KMS-11 (cell line): ENCODE measurements around the gene PKD1L1.

ENCODE experiments used
- H2AFZ ChIP-seq: fragments of 200-600 bp; sonication (generic); 2 replicates; pipeline ENCODE4 v1.6.1; 2016; ENCODE audit warnings: antibody characterized with exemption, mixed run types, low read depth
- H3K27ac ChIP-seq: fragments of 200-600 bp; sonication (generic); 2 replicates; pipeline ENCODE4 v1.6.1; 2016; ENCODE audit warnings: mild to moderate bottlenecking, mixed run types
- H3K27me3 ChIP-seq: fragments of 200-600 bp; sonication (generic); 2 replicates; pipeline ENCODE4 v1.6.1; 2017; ENCODE audit warnings: mild to moderate bottlenecking, low read depth, mixed run types, moderate library complexity; ENCODE audit not compliant: insufficient read depth
- H3K36me3 ChIP-seq: fragments of 200-600 bp; sonication (generic); 2 replicates; pipeline ENCODE4 v1.6.1; 2017; ENCODE audit warnings: mild to moderate bottlenecking, mixed run types; ENCODE audit not compliant: insufficient read depth
- H3K4me1 ChIP-seq: fragments of 200-600 bp; sonication (generic); 2 replicates; pipeline ENCODE4 v1.6.1; 2016; ENCODE audit warnings: mild to moderate bottlenecking, low read depth, mixed run types; ENCODE audit not compliant: poor library complexity, severe bottlenecking
- H3K4me2 ChIP-seq: fragments of 200-600 bp; sonication (generic); 2 replicates; pipeline ENCODE4 v1.7.0; 2016; ENCODE audit warnings: mild to moderate bottlenecking, mixed run types
- H3K4me3 ChIP-seq: fragments of 200-600 bp; sonication (generic); IDR thresholded peaks from 2 replicates; pipeline ENCODE4 v1.6.1; 2017; ENCODE audit warnings: low read depth, low read length, mixed read lengths; ENCODE audit not compliant: insufficient read depth
- H3K79me2 ChIP-seq: fragments of 200-600 bp; sonication (generic); 2 replicates; pipeline ENCODE4 v1.6.1; 2016; ENCODE audit warnings: low read depth, mixed run types; ENCODE audit not compliant: insufficient read depth
- H3K9ac ChIP-seq: fragments of 200-600 bp; sonication (generic); 2 replicates; pipeline ENCODE4 v1.6.1; 2016; ENCODE audit warnings: mild to moderate bottlenecking, mixed run types
- H4K20me1 ChIP-seq: fragments of 200-600 bp; sonication (generic); 2 replicates; pipeline ENCODE4 v1.6.1; 2016; ENCODE audit warnings: mild to moderate bottlenecking, mixed run types; ENCODE audit not compliant: insufficient read depth
- CTCF ChIP-seq: fragments of 200-600 bp; sonication (generic); conservative IDR thresholded peaks from 2 replicates; pipeline ENCODE4 v1.6.1; 2017; ENCODE audit warnings: low read depth, mild to moderate bottlenecking, antibody characterized with exemption, low read length, moderate library complexity, mixed read lengths

PKD1L1 gene

DNA sequence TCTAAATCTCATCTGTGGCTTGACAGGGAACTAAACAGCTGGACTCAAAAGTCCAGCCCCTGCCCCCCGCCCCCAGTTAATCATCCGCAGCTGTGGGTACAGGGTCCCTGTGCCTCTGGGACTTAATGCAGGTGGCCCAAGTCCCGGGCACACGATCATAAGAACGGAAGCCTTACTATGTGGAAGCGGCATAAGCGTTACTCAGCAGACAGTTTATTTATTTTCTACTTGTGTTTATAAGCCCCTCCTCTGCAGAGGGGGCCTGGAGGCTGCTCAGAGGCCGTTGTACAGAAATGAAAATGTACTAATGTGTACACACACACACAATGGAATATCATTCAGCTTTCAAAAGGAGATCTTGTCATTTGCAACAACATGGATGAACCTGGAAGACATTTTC lies 208.4 kb downstream of the PKD1L1 start:
- Histone ChIP-seq H3K36me3 (no peaks in the 10 kb centered on the region), H3K79me2 (no peaks in the 10 kb centered on the region), H3K4me2 (no peak overlapping the region), H2AFZ (no peak overlapping the region), H4K20me1 (no peaks in the 10 kb centered on the region), H3K27me3 (no peaks in the 10 kb centered on the region), H3K27ac (no peak overlapping the region), H3K4me1 (no peaks in the 10 kb centered on the region), H3K9ac (no peak overlapping the region), H3K4me3 (no peak overlapping the region)
- no peak for TF ChIP-seq CTCF

DNA sequence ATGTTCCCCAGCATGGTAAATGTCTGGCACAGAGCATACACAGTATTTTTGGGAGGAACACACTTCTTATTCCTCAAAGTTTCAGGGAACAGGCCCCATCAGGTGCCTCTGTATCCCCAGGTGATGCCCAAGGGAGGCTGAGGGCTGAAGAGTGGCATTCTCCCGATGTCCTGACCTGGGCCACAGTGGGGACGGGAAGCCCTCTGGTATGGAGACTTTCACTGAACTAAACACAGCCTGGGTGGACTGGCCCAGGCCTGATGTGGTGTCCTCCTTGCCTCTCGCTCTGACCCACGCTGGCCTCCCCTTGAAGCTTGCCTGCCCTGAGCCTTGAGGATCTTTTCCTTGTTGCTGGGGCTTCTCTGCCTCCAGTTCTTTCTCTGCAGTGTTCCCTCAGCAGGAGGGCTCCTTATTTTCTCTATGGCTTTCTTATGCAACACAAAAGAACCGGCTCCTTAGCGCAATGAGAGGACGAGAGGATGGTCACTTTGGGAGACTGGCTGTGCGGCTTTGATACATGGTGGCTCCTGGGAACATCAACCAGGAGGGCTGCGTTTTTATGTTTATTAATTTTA lies 208.9 kb downstream of the PKD1L1 start:
- Histone ChIP-seq H2AFZ (no peak overlapping the region), H3K4me3 (no peak overlapping the region), H3K27ac (no peak overlapping the region), H4K20me1 (no peaks in the 10 kb centered on the region), H3K36me3 (no peaks in the 10 kb centered on the region), H3K4me2 (no peak overlapping the region), H3K79me2 (no peaks in the 10 kb centered on the region), H3K9ac (no peak overlapping the region), H3K4me1 (no peaks in the 10 kb centered on the region), H3K27me3 (no peaks in the 10 kb centered on the region)
- TF ChIP-seq CTCF = no peak

DNA sequence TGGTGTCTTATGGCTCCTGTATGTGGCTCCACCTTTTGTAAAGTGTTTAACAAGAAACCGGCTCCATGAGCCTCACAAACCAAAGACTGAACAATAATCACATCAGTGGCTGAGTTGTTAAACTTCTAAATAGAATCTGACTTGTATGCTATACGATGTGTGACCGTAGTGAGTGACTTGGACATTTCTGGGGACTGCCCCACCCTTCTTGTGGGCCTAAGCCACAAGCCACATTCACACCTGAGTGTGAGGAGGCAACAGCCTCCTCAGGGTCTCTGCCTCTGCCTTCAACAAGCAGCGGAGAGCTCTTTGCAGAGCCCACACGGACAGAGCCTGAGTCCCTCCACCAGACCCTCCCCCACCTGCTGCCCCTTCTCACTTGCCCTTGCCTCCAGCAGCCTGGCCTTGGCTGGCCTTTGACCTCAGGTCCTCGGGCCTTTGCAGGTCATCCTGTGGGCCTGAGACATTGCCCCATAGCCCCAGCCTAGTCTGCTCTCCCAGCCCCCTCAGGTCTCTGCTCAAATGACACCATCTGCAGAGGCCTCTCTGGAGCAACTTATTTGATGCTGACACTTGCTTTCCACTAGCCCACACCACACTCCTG lies 209.6 kb downstream of the PKD1L1 start:
- Histone ChIP-seq H3K36me3 (no peaks in the 10 kb centered on the region), H3K79me2 (no peaks in the 10 kb centered on the region), H3K4me1 (no peaks in the 10 kb centered on the region), H4K20me1 (no peaks in the 10 kb centered on the region), H3K9ac (no peak overlapping the region), H3K4me3 (no peak overlapping the region), H3K27ac (no peak overlapping the region), H3K4me2 (no peak overlapping the region), H2AFZ (no peak overlapping the region), H3K27me3 (no peaks in the 10 kb centered on the region)
- no peak for TF ChIP-seq CTCF

DNA sequence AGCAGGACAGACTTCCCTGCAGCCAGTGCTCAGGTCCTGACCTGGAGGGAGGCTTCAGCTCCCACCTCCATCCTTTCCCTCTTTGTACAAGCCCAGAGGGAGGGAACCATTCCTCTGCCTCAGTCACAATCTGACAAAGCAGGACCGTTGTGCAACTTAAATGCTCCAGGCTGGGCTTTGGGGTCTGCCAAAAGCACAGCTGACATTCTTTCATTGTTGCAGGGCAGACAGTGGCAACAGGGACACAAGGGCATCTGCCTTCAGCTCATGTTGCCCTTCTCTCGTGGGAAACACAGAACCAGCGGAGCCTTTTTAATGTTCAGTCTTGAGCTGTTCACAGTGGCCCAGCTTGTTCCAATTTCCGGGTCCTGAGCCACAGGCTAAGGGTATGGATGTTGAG lies 210.7 kb downstream of the PKD1L1 start:
- Histone ChIP-seq H3K4me3 (no peak overlapping the region), H3K27ac (no peak overlapping the region), H3K79me2 (no peaks in the 10 kb centered on the region), H3K27me3 (no peaks in the 10 kb centered on the region), H3K4me2 (no peak overlapping the region), H4K20me1 (no peaks in the 10 kb centered on the region), H2AFZ (no peak overlapping the region), H3K4me1 (no peaks in the 10 kb centered on the region), H3K36me3 (no peaks in the 10 kb centered on the region), H3K9ac (no peak overlapping the region)
- TF ChIP-seq CTCF = no peak
